Keratinocyte (primary cell): ENCODE data around the gene AKR1C4.
"Not testable (repeated sequence)": the region's sequence is repeated elsewhere in the genome, so short reads cannot be mapped to it uniquely, and the experiment has no call there.

Experiments
- CTCF ChIP-seq, 3 experiments: IDR thresholded peaks in 1 of 3; conservative IDR thresholded peaks in 1 of 3; optimal IDR thresholded peaks in 1 of 3; 2 replicates in 2 of 3; 3 replicates in 1 of 3; pipeline versions ENCODE3 to v1.5.1; 2011; ENCODE audit warnings: low read length in 3 of 3, mild to moderate bottlenecking in 3 of 3, moderate library complexity in 2 of 3, control low read depth in 1 of 3, inconsistent platforms in 1 of 3; ENCODE audit not compliant: insufficient read depth in 2 of 3; ENCODE audit errors: extremely low read depth in 1 of 3
- EZH2 ChIP-seq: IDR thresholded peaks from one replicate; pipeline ENCODE4 v1.6.1; 2012; ENCODE audit warnings: inconsistent platforms, mild to moderate bottlenecking, low read length, moderate library complexity

DNA sequence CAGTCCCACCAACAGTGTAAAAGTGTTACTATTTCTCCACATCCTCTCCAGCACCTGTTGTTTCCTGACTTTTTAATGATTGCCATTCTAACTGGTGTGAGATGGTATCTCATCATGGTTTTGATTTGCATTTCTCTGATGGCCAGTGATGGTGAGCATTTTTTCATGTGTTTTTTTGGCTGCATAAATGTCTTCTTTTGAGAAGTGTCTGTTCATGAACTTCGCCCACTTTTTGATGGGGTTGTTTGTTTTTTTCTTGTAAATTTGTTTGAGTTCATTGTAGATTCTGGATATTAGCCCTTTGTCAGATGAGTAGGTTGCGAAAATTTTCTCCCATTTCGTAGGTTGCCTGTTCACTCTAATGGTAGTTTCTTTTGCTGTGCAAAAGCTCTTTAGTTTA, 21.1 kb upstream of the AKR1C4 start:
- TF ChIP-seq CTCF (optimal IDR thresholded peaks at IDR 0.05 in 1 of 3, IDR thresholded peaks at IDR 0.05 in 1 of 3, conservative IDR thresholded peaks at IDR 0.05 in 1 of 3; ENCODE audit: extremely low read depth in 1 of 3, insufficient read depth in 2 of 3, low read length in 3 of 3); EZH2: not testable (repeated sequence)
